Activated T-helper 2 cell treated with anti-CD3 and anti-CD28 coated beads, Interferon-gamma antibody, Interleukin-2, Interleukin-4, amounts not matched to agents 10 μg/mL and 5 μg/mL and 100 μg/mL, durations not matched to agents 14 hours and 24 hours and 36 hours (primary cell): ENCODE measurements around the gene TMEM117. TPM values are rescaled to one million over a fixed set of nuclear protein-coding genes. Genes with fewer than 3 reads are reported as not detected.
"Not testable (repeated sequence)": the region's sequence is repeated elsewhere in the genome, so short reads cannot be mapped to it uniquely, and the experiment has no call there.

Experiments used
- DNase-seq: peaks from one replicate; pipeline ENCODE4 v3.0.0; 2021; ENCODE audit warnings: low spot score
- H3K27ac Mint-ChIP-seq: one replicate; pipeline ENCODE4 v1.8.0; 2021; ENCODE audit warnings: mixed read lengths
- H3K27me3 Mint-ChIP-seq: one replicate; pipeline ENCODE4 v1.8.0; 2021; ENCODE audit warnings: low read depth, mixed read lengths
- H3K36me3 Mint-ChIP-seq: one replicate; pipeline ENCODE4 v1.8.0; 2021; ENCODE audit warnings: low read depth, mixed read lengths
- H3K4me1 Mint-ChIP-seq: one replicate; pipeline ENCODE4 v1.8.0; 2021; ENCODE audit warnings: low read depth, mixed read lengths
- H3K4me3 Mint-ChIP-seq: one replicate; pipeline ENCODE4 v1.8.0; 2021; ENCODE audit warnings: low read depth, mild to moderate bottlenecking, moderate library complexity, mixed read lengths
- H3K9me3 Mint-ChIP-seq: one replicate; pipeline ENCODE4 v1.8.0; 2021; ENCODE audit warnings: mixed read lengths
- intact Hi-C: fragments of 100-400 bp; cut with micrococcal nuclease; formaldehyde crosslinking; loops from one replicate; pipeline ENCODE4 v1.15.1; 2023
- total RNA-seq: library from RNA; stranded (reverse); gene quantifications from 2 replicates; pipeline ENCODE4 v1.2.3, GENCODE V29; 2022

TMEM117 gene
- total RNA-seq, 1 donor from 2014 or later: 1.3 TPM

- no peak overlapping the region for H3K27ac Mint-ChIP-seq
- intact Hi-C loops: no loop called here
- no peaks in the 10 kb centered on the region for H3K36me3 Mint-ChIP-seq
- no peak overlapping the region for H3K4me3 Mint-ChIP-seq
- H3K4me1 Mint-ChIP-seq: no peaks in the 10 kb centered on the region
- no peak for DNase-seq
- H3K9me3 Mint-ChIP-seq: no peaks in the 10 kb centered on the region
- H3K27me3 Mint-ChIP-seq: peaks cover 7% of the 10 kb centered on the region
Observed at GRCh38 chr12:43815416-43815815, 20.5 kb upstream of the TMEM117 start.

DNA sequence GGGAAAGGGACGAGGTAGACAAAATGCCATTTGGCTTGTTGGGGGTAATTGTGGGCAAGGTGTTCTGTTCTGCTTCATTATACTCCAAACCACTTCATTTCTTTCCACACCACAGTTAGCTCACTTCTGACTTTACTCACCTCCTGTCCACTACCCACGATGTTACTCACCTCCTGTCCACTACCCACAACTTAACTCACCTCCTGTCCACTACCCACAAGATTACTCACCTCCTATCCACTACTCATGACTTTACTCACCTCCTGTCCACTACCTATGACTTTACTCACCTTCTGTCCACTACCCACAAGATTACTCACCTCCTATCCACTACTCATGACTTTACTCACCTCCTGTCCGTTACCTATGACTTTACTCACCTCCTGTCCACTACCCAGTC, 19.7 kb upstream of the TMEM117 start:
- no peak overlapping the region for H3K27ac Mint-ChIP-seq
- H3K27me3 Mint-ChIP-seq: peaks cover 5% of the 10 kb centered on the region
- H3K4me3 Mint-ChIP-seq: no peak overlapping the region
- no peak for DNase-seq
- H3K36me3 Mint-ChIP-seq: no peaks in the 10 kb centered on the region
- no peaks in the 10 kb centered on the region for H3K4me1 Mint-ChIP-seq
- intact Hi-C loops: no loop called here
- H3K9me3 Mint-ChIP-seq: no peaks in the 10 kb centered on the region

GRCh38 chr12:43824207-43824775, 11.6 kb upstream of the TMEM117 start:
- no peak for DNase-seq
- H3K4me1 Mint-ChIP-seq: no peaks in the 10 kb centered on the region
- peaks cover 29% of the 10 kb centered on the region for H3K27me3 Mint-ChIP-seq
- no peak overlapping the region for H3K27ac Mint-ChIP-seq
- H3K36me3 Mint-ChIP-seq: no peaks in the 10 kb centered on the region
- no peaks in the 10 kb centered on the region for H3K9me3 Mint-ChIP-seq
- no peak overlapping the region for H3K4me3 Mint-ChIP-seq
- intact Hi-C loops: no loop called here

DNA sequence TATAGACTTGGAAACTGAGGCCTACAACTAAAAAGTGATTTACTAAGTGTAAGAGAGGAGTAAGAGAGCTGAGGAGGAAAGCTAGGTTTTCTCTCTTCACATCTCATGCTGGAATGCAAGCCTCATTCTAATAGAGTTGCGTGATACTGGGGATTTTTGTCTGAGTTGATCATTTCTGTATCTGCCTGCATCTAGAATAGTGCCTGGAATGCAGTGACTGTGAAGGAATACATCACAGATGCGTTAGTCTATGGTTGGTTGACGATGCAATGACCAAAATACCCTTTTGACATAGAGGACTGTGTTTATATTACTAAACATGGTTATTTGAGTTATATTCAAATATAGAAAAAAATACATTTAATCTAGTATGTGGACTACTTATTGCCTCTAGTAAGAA, 9.2 kb upstream of the TMEM117 start:
- no peak overlapping the region for H3K4me3 Mint-ChIP-seq
- H3K36me3 Mint-ChIP-seq: no peaks in the 10 kb centered on the region
- H3K9me3 Mint-ChIP-seq: no peaks in the 10 kb centered on the region
- intact Hi-C loops: no loop called here
- no peaks in the 10 kb centered on the region for H3K4me1 Mint-ChIP-seq
- peaks cover 37% of the 10 kb centered on the region for H3K27me3 Mint-ChIP-seq
- no peak for DNase-seq
- H3K27ac Mint-ChIP-seq: no peak overlapping the region

- intact Hi-C loops: no loop called here
- Mint-ChIP-seq H3K27me3 (peaks cover 38% of the 10 kb centered on the region), H3K27ac (no peak overlapping the region), H3K36me3 (no peaks in the 10 kb centered on the region), H3K4me1 (peaks cover 1% of the 10 kb centered on the region), H3K9me3 (no peaks in the 10 kb centered on the region), H3K4me3 (no peak overlapping the region)
- DNase-seq: no peak
Observed at GRCh38 chr12:43827093-43827492, 8.8 kb upstream of the TMEM117 start.

GRCh38 chr12:43832463-43833168, 3.3 kb upstream of the TMEM117 start:
- intact Hi-C loops: no loop called here
- no peak for DNase-seq
- H3K9me3 Mint-ChIP-seq: no peaks in the 10 kb centered on the region
- no peak overlapping the region for H3K27ac Mint-ChIP-seq
- H3K4me3 Mint-ChIP-seq: no peak overlapping the region
- H3K36me3 Mint-ChIP-seq: no peaks in the 10 kb centered on the region
- peaks cover 19% of the 10 kb centered on the region for H3K4me1 Mint-ChIP-seq
- peaks cover 44% of the 10 kb centered on the region for H3K27me3 Mint-ChIP-seq

DNA sequence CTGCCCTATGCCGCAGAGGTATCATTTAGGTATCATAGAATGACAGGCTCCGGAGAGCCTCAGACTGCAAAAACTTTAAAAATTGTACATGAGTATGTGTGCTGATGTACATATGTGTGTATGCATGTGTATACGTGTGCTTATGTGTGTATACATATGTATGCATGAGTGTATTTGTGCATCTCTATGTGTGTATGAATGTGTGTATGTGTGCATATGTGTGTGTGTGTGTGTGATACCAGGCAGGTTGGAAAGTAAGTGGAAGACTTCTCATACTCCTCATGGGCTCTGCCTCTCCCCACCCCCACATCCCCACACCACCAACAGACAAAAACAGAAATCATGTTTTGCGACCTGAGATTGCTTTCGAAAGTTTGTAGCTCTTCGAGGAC, 621 bp upstream of the TMEM117 start:
- Mint-ChIP-seq H3K27ac (peak overlapping the region; percentile 34), H3K36me3 (peaks cover 3% of the 10 kb centered on the region), H3K9me3 (no peaks in the 10 kb centered on the region), H3K4me3 (peak overlapping the region; percentile 79), H3K4me1 (peaks cover 24% of the 10 kb centered on the region), H3K27me3 (peaks cover 42% of the 10 kb centered on the region)
- intact Hi-C loops: no loop called here
- no peak for DNase-seq

DNA sequence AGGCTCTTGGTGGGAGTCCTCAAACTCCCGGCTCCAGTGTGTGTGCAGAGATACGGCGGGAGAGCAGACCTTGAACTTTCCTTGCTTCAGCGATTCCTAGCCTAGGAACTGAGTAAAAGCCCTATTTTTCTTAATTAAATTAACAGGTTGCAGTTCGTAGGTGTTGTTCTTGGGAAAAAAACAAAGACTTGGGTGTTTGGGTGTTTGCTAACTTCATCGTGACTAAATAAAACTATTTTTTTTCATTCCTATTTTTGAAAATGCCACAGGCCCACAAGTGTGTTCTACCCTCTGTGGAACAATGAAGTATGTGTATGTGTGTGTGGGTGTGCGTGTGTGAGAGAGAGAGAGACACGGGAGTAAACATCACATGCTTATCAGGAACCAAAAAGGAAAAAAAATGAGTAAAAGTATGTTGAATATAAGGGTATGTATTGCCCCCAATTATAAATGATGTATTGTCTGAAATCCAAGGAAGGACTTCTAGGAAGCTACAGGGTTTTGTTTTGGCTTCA, 651 bp downstream of the TMEM117 start:
- intact Hi-C loops: loop anchor here (1.0 to 2.0 kb wide), 2 partner anchors 30 to 78 kb away; partner anchors contain the start of genes IRAK4, PUS7L and TWF1
- Mint-ChIP-seq H3K9me3 (no peaks in the 10 kb centered on the region), H3K4me1 (peaks cover 24% of the 10 kb centered on the region), H3K27me3 (peaks cover 41% of the 10 kb centered on the region), H3K4me3 (peak overlapping the region; percentile 75), H3K27ac (no peak overlapping the region), H3K36me3 (peaks cover 3% of the 10 kb centered on the region)
- DNase-seq: no peak

GRCh38 chr12:43840338-43840737, 4.5 kb downstream of the TMEM117 start:
- Mint-ChIP-seq H3K9me3 (no peaks in the 10 kb centered on the region), H3K4me1 (peaks cover 12% of the 10 kb centered on the region), H3K27me3 (peaks cover 28% of the 10 kb centered on the region), H3K36me3 (peaks cover 3% of the 10 kb centered on the region), H3K4me3 (no peak overlapping the region), H3K27ac (no peak overlapping the region)
- no peak for DNase-seq
- intact Hi-C loops: no loop called here

GRCh38 chr12:43841253-43841652, 5.4 kb downstream of the TMEM117 start:
- intact Hi-C loops: no loop called here
- no peak for DNase-seq
- H3K4me1 Mint-ChIP-seq: peaks cover 11% of the 10 kb centered on the region
- H3K27me3 Mint-ChIP-seq: peaks cover 26% of the 10 kb centered on the region
- no peaks in the 10 kb centered on the region for H3K9me3 Mint-ChIP-seq
- no peak overlapping the region for H3K27ac Mint-ChIP-seq
- H3K4me3 Mint-ChIP-seq: no peak overlapping the region
- peaks cover 3% of the 10 kb centered on the region for H3K36me3 Mint-ChIP-seq

- no peak overlapping the region for H3K4me3 Mint-ChIP-seq
- peaks cover 6% of the 10 kb centered on the region for H3K36me3 Mint-ChIP-seq
- H3K9me3 Mint-ChIP-seq: peaks cover 5% of the 10 kb centered on the region
- H3K4me1 Mint-ChIP-seq: peaks cover 12% of the 10 kb centered on the region
- H3K27ac Mint-ChIP-seq: no peak overlapping the region
- peaks cover 24% of the 10 kb centered on the region for H3K27me3 Mint-ChIP-seq
- intact Hi-C loops: no loop called here
- DNase-seq: no peak
Observed at GRCh38 chr12:43842259-43842658, 6.4 kb downstream of the TMEM117 start.

GRCh38 chr12:43847425-43848225, 11.7 kb downstream of the TMEM117 start:
- not testable (repeated sequence) for H3K4me3 Mint-ChIP-seq, DNase-seq
- H3K27ac Mint-ChIP-seq: peak overlapping the region; percentile 13

DNA sequence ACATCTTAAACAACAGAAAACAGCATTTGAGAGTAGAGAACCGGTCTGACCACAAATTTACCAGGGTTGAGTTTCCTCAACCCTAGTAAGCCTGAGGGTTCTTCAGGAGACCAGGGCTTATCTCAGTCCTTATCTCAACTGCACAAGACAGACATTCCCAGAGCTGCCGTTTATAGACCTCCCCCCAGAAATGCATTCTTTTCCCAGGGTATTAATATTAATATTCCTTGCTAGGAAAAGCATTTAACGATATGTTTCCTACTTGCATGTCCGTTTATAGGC, 12.3 kb downstream of the TMEM117 start:
- Mint-ChIP-seq H3K9me3 (peaks cover 12% of the 10 kb centered on the region), H3K27me3 (peaks cover 3% of the 10 kb centered on the region), H3K4me1 (peaks cover 16% of the 10 kb centered on the region), H3K4me3 (no peak overlapping the region), H3K36me3 (peaks cover 7% of the 10 kb centered on the region), H3K27ac (no peak overlapping the region)
- DNase-seq: no peak
- intact Hi-C loops: no loop called here

More at GRCh38 chr12:43847425-43848225, 11.7 kb downstream of the TMEM117 start:
- intact Hi-C loops: loop anchor here (1.0 kb wide), 1 partner anchor 9 kb away; no protein-coding TSS in a partner anchor
- H3K36me3 Mint-ChIP-seq, H3K27me3 Mint-ChIP-seq: not testable (repeated sequence)
- peaks cover 12% of the 10 kb centered on the region for H3K9me3 Mint-ChIP-seq
- peaks cover 16% of the 10 kb centered on the region for H3K4me1 Mint-ChIP-seq
